Parathyroid adenoma (tissue), 2 donors: ENCODE data around the gene MTMR3.

Source experiments
- H2AFZ ChIP-seq: fragments of 300-600 bp; sonication (generic); one replicate; pipeline ENCODE4 v1.7.0; 2017; ENCODE audit warnings: antibody characterized with exemption, mild to moderate bottlenecking
- H3K27ac ChIP-seq: fragments of 300-600 bp; sonication (generic); one replicate; pipeline ENCODE4 v1.7.0; 2017
- H3K27me3 ChIP-seq: fragments of 300-600 bp; sonication (generic); one replicate; pipeline ENCODE4 v1.7.0; 2017; ENCODE audit warnings: low read length; ENCODE audit not compliant: control insufficient read depth, insufficient read depth
- H3K36me3 ChIP-seq: fragments of 300-600 bp; sonication (generic); one replicate; pipeline ENCODE4 v1.7.0; 2017; ENCODE audit warnings: low read length; ENCODE audit not compliant: control insufficient read depth, insufficient read depth
- H3K4me1 ChIP-seq: fragments of 300-600 bp; sonication (generic); one replicate; pipeline ENCODE4 v1.7.0; 2017; ENCODE audit warnings: control low read depth
- H3K4me2 ChIP-seq: fragments of 300-600 bp; sonication (generic); one replicate; pipeline ENCODE4 v1.7.0; 2017; ENCODE audit warnings: low read length
- H3K4me3 ChIP-seq: fragments of 300-600 bp; sonication (generic); one replicate; pipeline ENCODE4 v1.7.0; 2017; ENCODE audit warnings: low read depth, low read length
- H3K79me2 ChIP-seq: fragments of 300-600 bp; sonication (generic); one replicate; pipeline ENCODE4 v1.7.0; 2017; ENCODE audit warnings: control low read depth
- H3K9ac ChIP-seq: fragments of 300-600 bp; sonication (generic); one replicate; pipeline ENCODE4 v1.7.0; 2017; ENCODE audit warnings: mild to moderate bottlenecking
- H3K9me3 ChIP-seq: fragments of 300-600 bp; sonication (generic); one replicate; pipeline ENCODE4 v1.7.0; 2017; ENCODE audit warnings: low read length; ENCODE audit not compliant: control insufficient read depth
- TF ChIP-seq, protein P1 (sequence below): fragments of 300-600 bp; sonication (generic); IDR thresholded peaks from one replicate; pipeline ENCODE4 v1.7.0; 2017; ENCODE audit warnings: antibody characterized with exemption, mild to moderate bottlenecking
- donor health status: primary hyperparathyroidism.

MTMR3 gene

DNA sequence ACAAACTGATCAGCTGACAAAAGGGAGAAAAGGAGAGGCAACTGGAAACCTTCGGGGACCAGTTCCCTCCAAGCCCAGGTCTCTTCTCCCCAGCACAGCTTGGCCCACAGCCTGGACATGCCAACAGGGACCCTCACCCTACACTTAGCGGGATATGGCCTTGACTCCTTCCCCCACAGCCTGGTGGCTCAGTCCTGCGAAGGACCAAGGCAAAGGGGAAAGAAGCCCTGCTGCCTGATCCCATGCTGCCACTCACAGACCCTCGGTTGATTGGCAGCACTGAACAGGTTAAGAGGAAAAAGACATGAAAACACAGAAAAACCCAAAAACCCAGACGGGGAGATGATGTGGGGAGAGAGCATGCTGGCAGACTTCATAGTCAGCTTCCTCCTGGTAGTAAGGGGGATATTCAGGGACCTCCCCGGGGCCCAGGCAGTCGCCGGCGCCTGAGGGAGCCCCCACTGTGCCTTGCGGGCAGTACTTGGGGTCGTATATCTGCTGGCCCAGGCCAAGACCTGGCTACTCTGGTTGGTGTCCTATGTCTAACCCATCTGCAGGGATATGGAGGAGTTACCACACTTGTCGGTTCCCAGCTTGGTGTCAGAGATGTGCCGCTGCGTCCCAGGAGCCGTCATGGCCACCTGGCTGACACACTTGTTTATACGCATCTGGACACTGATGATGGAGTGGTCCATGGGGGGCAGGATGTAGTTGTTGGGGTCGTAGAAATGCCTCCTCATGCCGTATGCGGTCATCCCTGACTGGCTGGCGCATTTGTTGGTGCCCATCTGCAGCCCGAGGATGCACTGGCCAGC, 163.1 kb downstream of the MTMR3 start:
- Histone ChIP-seq H3K9ac (no peak overlapping the region), H3K4me1 (no peaks in the 10 kb centered on the region), H3K9me3 (no peaks in the 10 kb centered on the region), H2AFZ (no peak overlapping the region), H3K4me2 (no peak overlapping the region), H3K4me3 (no peak overlapping the region), H3K79me2 (no peaks in the 10 kb centered on the region), H3K27ac (no peak overlapping the region), H3K27me3 (no peaks in the 10 kb centered on the region), H3K36me3 (no peaks in the 10 kb centered on the region)
- TF ChIP-seq, protein P1, sequence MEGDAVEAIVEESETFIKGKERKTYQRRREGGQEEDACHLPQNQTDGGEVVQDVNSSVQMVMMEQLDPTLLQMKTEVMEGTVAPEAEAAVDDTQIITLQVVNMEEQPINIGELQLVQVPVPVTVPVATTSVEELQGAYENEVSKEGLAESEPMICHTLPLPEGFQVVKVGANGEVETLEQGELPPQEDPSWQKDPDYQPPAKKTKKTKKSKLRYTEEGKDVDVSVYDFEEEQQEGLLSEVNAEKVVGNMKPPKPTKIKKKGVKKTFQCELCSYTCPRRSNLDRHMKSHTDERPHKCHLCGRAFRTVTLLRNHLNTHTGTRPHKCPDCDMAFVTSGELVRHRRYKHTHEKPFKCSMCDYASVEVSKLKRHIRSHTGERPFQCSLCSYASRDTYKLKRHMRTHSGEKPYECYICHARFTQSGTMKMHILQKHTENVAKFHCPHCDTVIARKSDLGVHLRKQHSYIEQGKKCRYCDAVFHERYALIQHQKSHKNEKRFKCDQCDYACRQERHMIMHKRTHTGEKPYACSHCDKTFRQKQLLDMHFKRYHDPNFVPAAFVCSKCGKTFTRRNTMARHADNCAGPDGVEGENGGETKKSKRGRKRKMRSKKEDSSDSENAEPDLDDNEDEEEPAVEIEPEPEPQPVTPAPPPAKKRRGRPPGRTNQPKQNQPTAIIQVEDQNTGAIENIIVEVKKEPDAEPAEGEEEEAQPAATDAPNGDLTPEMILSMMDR = no peak

DNA sequence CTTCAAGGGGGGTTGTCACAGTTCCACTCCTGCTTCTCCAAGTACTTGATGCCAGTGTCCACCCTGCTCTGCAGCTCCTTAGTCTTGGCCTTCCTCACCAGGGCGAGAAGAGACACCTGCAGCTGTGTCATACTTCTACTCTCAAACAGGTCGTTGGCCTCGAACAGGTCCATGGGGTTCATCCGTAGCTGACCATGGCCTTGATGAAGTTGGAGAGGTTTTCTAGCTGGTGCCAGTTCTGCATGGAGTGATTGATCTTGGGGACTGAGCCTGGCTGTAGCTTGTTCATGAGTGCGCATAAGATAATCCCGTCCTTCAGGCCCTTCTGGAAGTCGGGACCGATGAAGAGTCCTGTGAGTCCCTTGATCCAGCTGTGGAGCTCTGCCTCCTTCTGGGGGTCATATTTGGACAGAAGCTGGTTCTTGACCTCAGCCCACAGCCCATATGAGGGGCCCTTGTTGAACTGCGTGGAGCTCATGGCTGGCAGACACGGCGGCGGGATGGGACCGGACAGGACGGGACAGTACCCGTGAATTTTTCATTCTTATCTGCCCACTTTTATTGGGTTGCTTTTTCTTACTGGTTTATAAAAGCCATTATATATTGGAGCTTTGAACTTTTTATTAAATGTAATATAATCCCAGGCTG, 163.9 kb downstream of the MTMR3 start:
- H3K4me3 ChIP-seq = no peak overlapping the region
- H3K79me2 ChIP-seq = no peaks in the 10 kb centered on the region
- H3K9ac ChIP-seq = no peak overlapping the region
- H3K36me3 ChIP-seq = no peaks in the 10 kb centered on the region
- H3K9me3 ChIP-seq = no peaks in the 10 kb centered on the region
- no peak overlapping the region for H3K4me2 ChIP-seq
- TF ChIP-seq, protein P1 = no peak
- no peaks in the 10 kb centered on the region for H3K27me3 ChIP-seq
- H2AFZ ChIP-seq = no peak overlapping the region
- H3K4me1 ChIP-seq = no peaks in the 10 kb centered on the region
- no peak overlapping the region for H3K27ac ChIP-seq

DNA sequence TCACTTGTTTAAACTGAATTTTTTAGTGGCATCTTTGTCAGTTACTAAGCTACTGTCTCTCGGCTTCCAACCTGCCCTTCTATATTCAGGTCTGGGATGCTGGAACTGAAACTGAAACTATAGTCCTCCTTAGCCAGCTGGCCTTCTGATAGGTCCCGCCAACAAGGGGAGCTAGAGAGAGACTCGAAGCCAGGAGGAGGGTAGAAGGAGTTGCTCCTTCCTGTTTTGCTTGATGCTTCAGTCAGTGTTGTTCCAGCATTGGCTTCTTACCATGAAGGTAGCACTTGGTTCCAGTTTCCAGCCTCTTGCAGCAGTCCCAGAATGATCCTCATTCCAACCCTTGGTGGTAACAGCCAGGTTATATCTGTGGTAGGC, 164.4 kb downstream of the MTMR3 start:
- no peak overlapping the region for H3K27ac ChIP-seq
- no peak overlapping the region for H3K4me3 ChIP-seq
- no peak overlapping the region for H3K4me2 ChIP-seq

DNA sequence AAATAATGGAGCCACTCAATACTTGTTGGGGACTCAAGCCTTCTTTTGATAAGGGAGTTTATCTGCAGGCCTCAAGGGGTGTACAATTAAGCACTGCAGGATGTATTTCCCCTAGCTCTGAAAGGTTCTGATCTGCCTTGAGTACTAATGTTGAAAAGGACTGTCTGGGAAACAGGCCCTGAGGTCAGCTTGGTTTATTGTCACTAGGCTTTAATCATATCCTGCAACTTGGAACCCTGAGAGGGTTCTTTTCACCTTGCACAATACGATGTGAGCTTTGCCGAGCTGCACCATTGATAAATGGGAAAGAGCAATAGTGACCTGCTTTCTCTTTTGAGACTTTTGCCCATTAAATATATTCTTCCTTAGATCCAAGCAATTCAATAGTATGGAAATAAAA, 165.7 kb downstream of the MTMR3 start:
- H3K9ac ChIP-seq = no peak overlapping the region
- TF ChIP-seq, protein P1 = no peak
- H3K79me2 ChIP-seq = no peaks in the 10 kb centered on the region
- H2AFZ ChIP-seq = no peak overlapping the region
- H3K9me3 ChIP-seq = no peaks in the 10 kb centered on the region
- H3K27me3 ChIP-seq = no peaks in the 10 kb centered on the region
- H3K36me3 ChIP-seq = no peaks in the 10 kb centered on the region
- no peak overlapping the region for H3K27ac ChIP-seq
- H3K4me2 ChIP-seq = no peak overlapping the region
- H3K4me1 ChIP-seq = no peaks in the 10 kb centered on the region
- H3K4me3 ChIP-seq = no peak overlapping the region

More for the DNA sequence above, 164.4 kb downstream of the MTMR3 start:
- Histone ChIP-seq H3K9ac (no peak overlapping the region), H3K27me3 (no peaks in the 10 kb centered on the region), H2AFZ (no peak overlapping the region), H3K9me3 (no peaks in the 10 kb centered on the region), H3K36me3 (no peaks in the 10 kb centered on the region), H3K4me1 (no peaks in the 10 kb centered on the region), H3K79me2 (no peaks in the 10 kb centered on the region)
- TF ChIP-seq, protein P1 = no peak
